B cell (primary cell): ENCODE measurements around the gene L3MBTL4. TPM values are rescaled to one million over a fixed set of nuclear protein-coding genes. Genes with fewer than 3 reads are reported as not detected.

Experiments used
- ATAC-seq: fragments of 200-7000 bp; cut with Tn5 transposase; one replicate; pipeline ENCODE4 v1.10.0; 2021; ENCODE audit warnings: low read depth, mild to moderate bottlenecking, moderate number of reproducible peaks, moderate library complexity
- CTCF ChIA-PET: fragments of 350-600 bp; sonication (Branson Sonifier 250); formaldehyde crosslinking; loops from one replicate; lab custom pipeline; 2021; ENCODE audit warnings: antibody characterized with exemption, inconsistent platforms; lab: Charles Lee
- POLR2A ChIA-PET: fragments of 350-600 bp; sonication (Branson Sonifier 250); formaldehyde crosslinking; loops from one replicate; lab custom pipeline; 2021; ENCODE audit warnings: antibody characterized with exemption; lab: Charles Lee
- DNase-seq: peaks from one replicate; pipeline ENCODE4 v3.0.0; 2013
- H2AFZ ChIP-seq: 2 replicates; pipeline ENCODE4 v1.6.1; 2012; ENCODE audit warnings: mild to moderate bottlenecking, low read depth, low read length; ENCODE audit not compliant: insufficient read depth, poor library complexity, severe bottlenecking
- H3K27ac ChIP-seq, 2 donors: 1 replicate in 1 of 2; 2 replicates in 1 of 2; pipeline ENCODE4 v1.5.1; 2012 to 2013; ENCODE audit warnings: low read length in 2 of 2, mild to moderate bottlenecking in 2 of 2, moderate library complexity in 1 of 2
- H3K27me3 ChIP-seq, 4 experiments: fragments of 200-600 bp in 1 of 4; sonication (generic) in 1 of 4; replicated peaks in 1 of 4; 1 replicate in 2 of 4; 2 replicates in 2 of 4; pipeline versions ENCODE4 v1.6.1 to v1.7.0; 2013 to 2016; ENCODE audit warnings: low read length in 3 of 4, mild to moderate bottlenecking in 2 of 4, mixed read lengths in 1 of 4, moderate library complexity in 1 of 4; ENCODE audit not compliant: insufficient read depth in 4 of 4, control insufficient read depth in 3 of 4; ENCODE audit errors: control extremely low read depth in 1 of 4
- H3K36me3 ChIP-seq, 2 experiments: replicated peaks in 1 of 2; 1 replicate in 1 of 2; 2 replicates in 1 of 2; pipeline versions ENCODE4 v1.6.1 to v1.7.1; 2013; ENCODE audit warnings: low read length in 1 of 2; ENCODE audit not compliant: insufficient read depth in 2 of 2, control insufficient read depth in 1 of 2; ENCODE audit errors: control extremely low read depth in 1 of 2, extremely low read depth in 1 of 2
- H3K4me1 ChIP-seq, 2 donors: fragments of 200-600 bp in 1 of 2; sonication (generic) in 1 of 2; 1 replicate in 1 of 2; 2 replicates in 1 of 2; pipeline versions ENCODE4 v1.5.1 to v1.6.1; 2013 to 2017; ENCODE audit warnings: low read length in 2 of 2; ENCODE audit not compliant: control insufficient read depth in 2 of 2, insufficient read depth in 2 of 2
- H3K4me2 ChIP-seq: replicated peaks from 2 replicates; pipeline ENCODE3; 2012; ENCODE audit warnings: mild to moderate bottlenecking, low read depth, low read length; ENCODE audit not compliant: poor library complexity, severe bottlenecking
- H3K4me3 ChIP-seq, 5 experiments: fragments of 200-600 bp in 1 of 5; sonication (generic) in 1 of 5; 1 replicate in 3 of 5; 2 replicates in 2 of 5; pipeline versions ENCODE4 v1.5.1 to v1.7.0; 2011 to 2016; ENCODE audit warnings: low read length in 4 of 5, mild to moderate bottlenecking in 4 of 5, low read depth in 2 of 5, control low read depth in 1 of 5, moderate library complexity in 1 of 5; ENCODE audit not compliant: insufficient read depth in 1 of 5; ENCODE audit errors: control extremely low read depth in 1 of 5, extremely low read depth in 1 of 5
- H3K79me2 ChIP-seq: fragments of 200-600 bp; sonication (generic); one replicate; pipeline ENCODE4 v1.6.0; 2016; ENCODE audit warnings: low read length; ENCODE audit not compliant: control insufficient read depth, insufficient read depth
- H3K9ac ChIP-seq: fragments of 200-600 bp; sonication (generic); 2 replicates; pipeline ENCODE4 v1.6.1; 2017; ENCODE audit warnings: mild to moderate bottlenecking, low read length, moderate library complexity
- H3K9me3 ChIP-seq, 3 donors: one replicate each; pipeline versions ENCODE4 v1.6.1 to v1.7.1; 2013; ENCODE audit warnings: low read length in 2 of 3; ENCODE audit not compliant: control insufficient read depth in 2 of 3, insufficient read depth in 1 of 3; ENCODE audit errors: control extremely low read depth in 1 of 3
- H4K20me1 ChIP-seq: 2 replicates; pipeline ENCODE4 v1.6.0; 2012; ENCODE audit warnings: mild to moderate bottlenecking, low read length; ENCODE audit not compliant: insufficient read depth, control insufficient read depth, poor library complexity, severe bottlenecking
- H3K27ac Mint-ChIP-seq: one replicate; pipeline ENCODE4 v1.8.0; 2021; ENCODE audit warnings: mixed read lengths
- H3K27me3 Mint-ChIP-seq: one replicate; pipeline ENCODE4 v1.8.0; 2021; ENCODE audit warnings: mixed read lengths
- H3K4me1 Mint-ChIP-seq: one replicate; pipeline ENCODE4 v1.8.0; 2021; ENCODE audit warnings: mixed read lengths
- H3K4me3 Mint-ChIP-seq: one replicate; pipeline ENCODE4 v1.8.0; 2021; ENCODE audit warnings: mixed read lengths
- H3K9me3 Mint-ChIP-seq: one replicate; pipeline ENCODE4 v1.8.0; 2022; ENCODE audit warnings: mixed read lengths; ENCODE audit not compliant: insufficient read depth
- CTCF ChIP-seq: fragments of 200-600 bp; IDR thresholded peaks from one replicate; pipeline ENCODE4 v1.8.0; 2022; ENCODE audit warnings: antibody characterized with exemption, mild to moderate bottlenecking
- EZH2 ChIP-seq: IDR thresholded peaks from 2 replicates; pipeline ENCODE4 v1.6.1; 2012; ENCODE audit warnings: borderline replicate concordance, low read depth, mild to moderate bottlenecking, moderate library complexity, low read length; ENCODE audit not compliant: insufficient read depth, poor library complexity, severe bottlenecking
- WGBS: methylation state at CpG from one replicate; pipeline ENCODE4 v1.1.5; 2013; ENCODE audit warnings: missing lambda C conversion rate; ENCODE audit not compliant: insufficient coverage; 5-methylcytosine and 5-hydroxymethylcytosine counted together
- intact Hi-C: fragments of 100-400 bp; cut with micrococcal nuclease; formaldehyde crosslinking; loops from one replicate; pipeline ENCODE4 v1.10.0; 2022
- polyA plus RNA-seq: library from polyadenylated mRNA; depleted of rRNA; stranded (reverse); fragments of >200 nt; gene quantifications from 2 replicates; pipeline ENCODE4 v1.2.3, GENCODE V29; 2012
- total RNA-seq, 2 donors: library from RNA; stranded (reverse); fragments of 120-200 nt in 1 of 2; gene quantifications; 1 replicate in 1 of 2; 2 replicates in 1 of 2; pipeline versions ENCODE4 v1.2.3 to v1.2.4, GENCODE V29; 2013 to 2022

The L3MBTL4 gene
- total and polyA plus RNA-seq, 2 donors (not counting 1 experiment from before 2014, with no cell fraction given): 3.0 to 11.9 TPM

GRCh38 chr18:5969989-5970403 lies 444.7 kb downstream of the L3MBTL4 start:
- Histone ChIP-seq H3K27ac (no peak overlapping the region), H2AFZ (no peak overlapping the region), H3K4me1 (peaks cover 2 to 9% of the 10 kb centered on the region in 2 donors), H3K9me3 (no peaks in the 10 kb centered on the region), H4K20me1 (no peaks in the 10 kb centered on the region), H3K79me2 (no peaks in the 10 kb centered on the region), H3K4me2 (no peak overlapping the region), H3K9ac (no peak overlapping the region), H3K27me3 (no peaks in the 10 kb centered on the region), H3K4me3 (no peak overlapping the region), H3K36me3 (no peaks in the 10 kb centered on the region)
- DNase-seq: no peak
- Mint-ChIP-seq H3K27ac (no peak overlapping the region), H3K4me1 (peaks cover 20% of the 10 kb centered on the region), H3K27me3 (no peaks in the 10 kb centered on the region), H3K9me3 (no peaks in the 10 kb centered on the region), H3K4me3 (no peak overlapping the region)
- ATAC-seq: no peak
- ChIA-PET CTCF (no interaction called here), POLR2A (no interaction called here)
- intact Hi-C loops: no loop called here
- TF ChIP-seq CTCF: no peak
- no peak for TF ChIP-seq EZH2
- WGBS: 89% methylated on average over 1 of the region's 3 CpGs

- H3K9ac ChIP-seq: no peak overlapping the region
- intact Hi-C loops: no loop called here
- H2AFZ ChIP-seq: no peak overlapping the region
- no peaks in the 10 kb centered on the region for H3K79me2 ChIP-seq
- no peaks in the 10 kb centered on the region for H3K9me3 Mint-ChIP-seq
- ATAC-seq: no peak
- H3K4me1 ChIP-seq: peaks cover 0 to 5% of the 10 kb centered on the region in 2 donors
- H3K4me1 Mint-ChIP-seq: peaks cover 17% of the 10 kb centered on the region
- H3K36me3 ChIP-seq: no peaks in the 10 kb centered on the region
- H3K27me3 ChIP-seq: no peaks in the 10 kb centered on the region
- POLR2A ChIA-PET: no interaction called here
- H4K20me1 ChIP-seq: no peaks in the 10 kb centered on the region
- DNase-seq: no peak
- H3K9me3 ChIP-seq: no peaks in the 10 kb centered on the region
- no peak overlapping the region for H3K27ac ChIP-seq
- H3K4me2 ChIP-seq: no peak overlapping the region
- no peak for TF ChIP-seq EZH2
- no peak for TF ChIP-seq CTCF
- no peak overlapping the region for H3K4me3 ChIP-seq
- no peaks in the 10 kb centered on the region for H3K27me3 Mint-ChIP-seq
- CTCF ChIA-PET: no interaction called here
- WGBS: 88% methylated on average over 12 of the region's 16 CpGs
- H3K4me3 Mint-ChIP-seq: no peak overlapping the region
- no peak overlapping the region for H3K27ac Mint-ChIP-seq
Observed at GRCh38 chr18:5969355-5969988, 445.2 kb downstream of the L3MBTL4 start.
